NOMO-1 treated with dmso at 0.1 percent for 144 hours (cell line): ENCODE results near the gene WDR74.
A peak's percentile ranks its signal among the peaks of the same experiment; 100 is the strongest.

ENCODE experiments used
- DNase-seq: peaks from one replicate; lab custom pipeline; 2025; ENCODE audit not compliant: unreplicated experiment; lab: John Stamatoyannopoulos, UW

WDR74 gene

DNA sequence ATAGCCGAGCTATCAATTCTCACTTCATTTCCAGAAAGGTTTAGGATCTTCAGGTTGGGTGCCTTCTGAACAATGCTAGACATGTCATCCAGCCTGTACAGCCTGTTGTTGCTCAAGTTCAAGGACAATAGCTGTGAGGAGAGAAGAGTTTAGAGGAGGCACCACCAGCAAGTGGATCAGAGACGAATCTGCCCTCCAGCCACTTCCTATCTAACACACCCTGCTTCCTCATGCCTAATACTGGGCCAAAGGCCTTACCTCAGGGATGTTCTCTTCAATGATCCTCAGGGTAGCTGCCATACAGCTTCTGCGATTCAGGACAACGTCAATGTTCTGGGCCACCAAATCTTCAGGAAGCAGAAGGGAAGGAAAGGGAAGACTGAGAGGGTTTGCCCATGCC lies 38.3 kb downstream of the WDR74 start:
- no peak for DNase-seq

- no peak for DNase-seq
These were observed 39.9 kb downstream of the WDR74 start for GRCh38 chr11:62799486-62799885.

- DNase-seq, result no peak
These were observed 43.1 kb downstream of the WDR74 start for GRCh38 chr11:62796281-62796680.

- DNase-seq, result no peak
These were observed 45.1 kb downstream of the WDR74 start for GRCh38 chr11:62794201-62794775.

GRCh38 chr11:62792202-62792575 lies 47.2 kb downstream of the WDR74 start:
- no peak for DNase-seq

- peak; percentile 86 for DNase-seq
These were observed 47.7 kb downstream of the WDR74 start, which contains the start of gene TMEM223 for GRCh38 chr11:62791501-62792201. Gene TMEM223, minus strand, starts transcription at chr11:62792006. Its CDS starts 12 bp downstream, at chr11:62791994.

DNA sequence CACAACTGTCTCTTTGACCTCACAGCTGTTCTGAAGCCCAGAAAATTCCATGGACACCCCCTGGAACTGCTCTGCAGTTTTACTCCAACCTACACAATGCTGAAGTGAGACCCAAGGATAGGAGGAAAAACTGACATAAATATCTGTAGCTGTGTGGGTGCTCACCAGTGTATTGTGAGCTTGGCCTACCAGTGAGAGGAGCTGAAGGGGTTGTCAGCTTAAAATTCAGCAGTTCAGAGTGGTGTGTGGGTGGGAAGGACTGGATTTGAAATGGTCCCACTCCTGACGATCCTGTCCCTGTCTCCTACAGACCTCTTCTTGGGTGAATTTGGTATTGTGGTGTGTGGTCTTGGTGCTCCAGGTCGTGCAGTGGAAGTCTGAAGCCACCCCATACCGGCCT lies 49.8 kb downstream of the WDR74 start:
- DNase-seq, result no peak

DNA sequence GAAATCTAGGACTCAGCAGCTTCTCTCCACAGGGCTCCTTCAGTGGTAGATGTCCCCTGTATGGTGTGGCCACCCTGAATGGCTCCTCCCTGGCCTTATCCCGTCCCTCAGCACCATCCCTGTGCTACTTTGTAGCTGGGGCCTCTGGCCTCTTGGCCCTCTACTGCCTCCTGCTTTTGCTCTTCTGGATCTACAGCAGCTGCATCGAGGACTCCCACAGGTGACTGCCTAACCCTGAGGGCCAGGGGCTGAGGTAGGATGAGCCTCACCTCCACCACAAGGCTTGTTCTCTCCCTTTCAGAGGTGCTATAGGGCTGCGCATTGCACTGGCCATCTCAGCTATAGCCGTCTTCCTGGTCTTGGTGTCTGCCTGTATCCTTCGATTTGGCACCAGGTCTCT lies 50.4 kb downstream of the WDR74 start:
- no peak for DNase-seq

DNA sequence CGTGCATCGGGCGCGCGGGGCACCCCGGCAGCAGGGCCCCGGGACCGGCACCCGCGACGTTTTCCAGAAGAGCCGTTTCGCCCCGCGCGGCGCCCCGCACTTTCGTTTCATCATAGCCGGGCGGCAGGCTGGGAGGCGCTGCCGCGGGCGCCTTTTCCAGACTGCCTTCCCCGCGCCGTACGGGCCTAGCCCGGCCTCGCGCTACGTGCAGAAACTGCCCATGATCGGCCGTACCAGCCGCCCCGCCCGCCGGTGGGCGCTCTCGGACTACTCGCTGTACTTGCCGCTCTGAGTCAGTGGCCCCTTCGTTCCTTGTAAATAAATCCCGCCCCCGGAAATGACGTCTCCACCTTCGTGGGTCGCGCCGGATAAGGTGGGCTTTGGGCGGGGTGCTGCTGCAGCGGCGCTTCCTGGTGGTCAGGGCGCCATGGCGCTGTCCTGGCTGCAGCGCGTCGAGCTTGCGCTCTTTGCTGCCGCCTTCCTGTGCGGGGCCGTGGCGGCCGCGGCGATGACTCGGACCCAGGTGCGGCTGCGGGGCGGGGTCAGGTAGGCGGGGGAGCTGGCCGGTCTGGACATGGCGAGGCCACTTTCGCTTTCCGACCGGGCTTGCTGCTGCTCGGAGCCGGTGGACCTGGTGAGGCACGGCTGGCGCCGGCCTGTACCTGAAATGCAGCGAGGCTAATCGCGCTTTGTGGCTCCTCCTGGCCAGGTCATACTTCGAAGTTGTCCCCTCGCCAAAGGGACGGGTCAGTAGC lies 52.2 kb downstream of the WDR74 start, which contains the start of gene TMEM179B:
Gene TMEM179B (plus strand): TSS at position 398 of the 755 bp plus-strand sequence. CDS start 30 bp downstream, at position 428.
- peak; percentile 97 for DNase-seq

DNA sequence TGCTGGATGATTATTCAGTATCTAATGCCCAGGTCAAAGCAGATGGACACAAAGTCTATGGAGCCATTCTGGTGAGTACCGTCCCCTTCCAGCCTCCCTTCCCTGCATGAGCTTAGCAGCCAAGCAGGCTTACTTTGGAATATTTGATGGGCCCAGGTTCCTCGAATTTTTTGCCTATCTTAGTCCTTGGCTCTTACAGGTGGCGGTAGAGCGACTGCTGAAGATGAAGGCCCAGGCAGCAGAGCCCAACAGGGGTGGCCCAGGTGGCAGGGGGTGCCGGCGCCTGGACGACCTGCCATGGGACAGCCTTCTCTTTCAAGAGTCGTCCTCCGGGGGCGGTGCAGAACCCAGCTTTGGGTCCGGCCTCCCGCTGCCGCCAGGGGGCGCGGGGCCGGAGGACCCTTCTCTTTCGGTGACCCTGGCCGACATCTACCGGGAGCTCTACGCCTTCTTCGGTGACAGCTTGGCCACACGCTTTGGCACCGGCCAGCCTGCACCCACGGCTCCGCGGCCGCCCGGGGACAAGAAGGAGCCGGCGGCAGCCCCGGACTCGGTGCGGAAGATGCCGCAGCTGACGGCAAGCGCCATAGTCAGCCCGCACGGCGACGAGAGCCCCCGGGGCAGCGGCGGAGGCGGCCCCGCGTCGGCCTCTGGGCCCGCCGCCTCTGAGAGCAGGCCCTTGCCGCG lies 52.9 kb downstream of the WDR74 start:
- DNase-seq, result peak; percentile 76
